Dedifferentiated amniotic fluid mesenchymal stem cell (primary cell): ENCODE measurements around the gene PLA2R1.
A peak's percentile ranks its signal among the peaks of the same experiment; 100 is the strongest.

Source experiments
- DNase-seq: peaks from one replicate; pipeline ENCODE4 v3.0.0-alpha.2; 2016; ENCODE audit errors: extremely low spot score

PLA2R1 gene

DNA sequence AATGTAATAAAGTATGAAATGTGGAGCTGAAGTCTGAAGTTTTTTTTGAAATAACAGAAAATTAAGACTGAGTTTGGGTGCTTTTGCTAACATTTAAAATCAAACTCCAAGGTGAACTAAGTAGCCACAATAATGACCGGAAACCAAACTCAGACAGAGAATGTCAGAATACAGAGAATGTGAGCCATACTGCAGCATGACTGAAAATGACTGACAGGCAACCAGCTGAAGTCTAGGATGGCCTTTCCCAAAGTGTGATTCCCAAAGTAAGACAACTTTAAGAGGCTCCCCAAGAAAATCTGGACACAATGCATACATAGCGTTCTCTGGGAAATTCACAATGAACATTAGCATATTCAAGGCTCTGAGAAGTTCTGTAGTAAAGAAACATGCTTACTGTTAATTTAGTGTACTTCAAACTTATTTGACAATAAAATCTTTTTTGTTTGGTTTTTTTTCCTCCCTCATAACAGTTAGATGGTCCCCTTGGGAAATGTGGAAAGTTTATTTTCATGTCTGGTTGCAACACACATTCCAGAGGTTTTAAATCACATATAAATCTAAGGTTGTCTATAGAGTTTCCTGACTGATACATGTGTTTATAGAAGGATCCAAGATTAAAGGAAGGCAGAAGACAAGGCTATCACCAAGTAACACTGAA is 28.6 kb downstream of the PLA2R1 start:
- DNase-seq: peak; percentile 73

DNA sequence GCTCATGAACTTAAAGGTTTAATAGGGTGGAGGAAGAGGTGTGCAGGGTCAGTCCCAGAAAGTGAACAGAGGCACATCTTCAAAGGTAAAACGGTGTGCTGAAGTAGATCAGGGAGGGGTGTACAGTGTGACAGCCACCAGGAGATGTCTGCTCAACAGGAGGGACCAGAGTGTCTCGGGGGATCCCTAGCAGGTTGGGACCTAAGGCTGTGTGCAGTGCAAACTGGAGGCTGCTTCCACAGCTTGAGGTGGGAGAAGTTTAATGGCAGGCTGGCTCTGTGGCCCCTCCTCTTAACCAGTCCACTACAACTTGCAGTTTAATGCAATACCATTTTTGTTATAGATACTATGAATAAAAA is 33.2 kb downstream of the PLA2R1 start:
- DNase-seq: no peak

DNA sequence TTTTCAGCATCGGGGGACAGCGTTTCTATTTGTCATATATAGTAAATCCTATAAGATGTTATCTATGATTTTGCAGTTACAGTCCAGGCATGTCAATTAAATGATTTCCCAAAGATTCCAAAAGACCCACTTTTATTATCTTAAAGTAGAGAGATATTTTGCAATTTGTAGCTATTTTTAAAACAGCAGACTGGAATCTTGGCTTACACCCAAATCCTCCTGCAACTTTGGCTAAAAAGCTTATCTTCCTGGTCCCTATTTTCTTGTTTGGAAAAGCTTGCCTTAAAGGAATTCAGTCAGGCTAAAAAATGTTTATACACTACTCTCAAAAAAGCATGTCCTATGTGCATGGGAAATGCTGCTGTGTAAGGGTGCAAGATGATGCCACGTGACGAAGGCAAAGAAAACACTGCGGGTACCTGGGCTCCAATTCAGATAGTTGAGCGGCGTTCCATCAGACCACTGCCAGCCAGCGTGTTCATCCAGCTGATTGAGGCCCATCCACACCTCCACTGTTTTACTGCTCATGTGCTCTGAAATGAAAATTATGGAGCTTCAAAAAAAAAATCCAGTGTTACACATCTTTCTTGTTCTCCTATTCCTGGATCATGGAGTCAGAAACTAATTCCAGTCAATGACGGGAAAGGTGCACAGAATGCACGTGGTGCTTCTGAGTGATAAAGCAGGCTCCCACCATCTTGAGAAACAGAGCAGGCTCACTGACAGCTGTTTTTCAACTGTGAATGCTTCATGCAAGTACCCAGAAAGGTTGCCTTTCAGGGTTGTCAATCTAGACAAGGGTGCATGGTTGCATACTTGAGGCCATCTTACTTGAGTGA is 33.8 kb downstream of the PLA2R1 start:
- peak; percentile 40 for DNase-seq

DNA sequence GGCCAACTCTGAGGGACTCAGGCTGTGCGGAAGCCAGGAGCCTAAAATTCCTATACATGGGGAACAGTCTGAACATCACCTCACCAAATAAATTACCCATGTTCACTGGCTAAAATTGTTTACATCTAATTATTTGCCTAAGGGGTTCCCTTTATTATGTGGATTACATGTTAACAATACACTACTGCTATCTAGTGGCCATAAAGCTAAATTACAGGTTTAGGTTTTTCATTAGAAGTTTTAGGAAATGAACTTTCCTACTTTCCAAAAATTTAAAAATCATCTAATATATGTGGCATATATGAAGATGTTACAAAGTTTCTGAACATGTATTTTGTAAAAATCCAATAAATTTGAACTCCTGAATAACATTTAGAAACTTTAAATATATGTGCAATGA is 40.3 kb downstream of the PLA2R1 start:
- DNase-seq: no peak

DNA sequence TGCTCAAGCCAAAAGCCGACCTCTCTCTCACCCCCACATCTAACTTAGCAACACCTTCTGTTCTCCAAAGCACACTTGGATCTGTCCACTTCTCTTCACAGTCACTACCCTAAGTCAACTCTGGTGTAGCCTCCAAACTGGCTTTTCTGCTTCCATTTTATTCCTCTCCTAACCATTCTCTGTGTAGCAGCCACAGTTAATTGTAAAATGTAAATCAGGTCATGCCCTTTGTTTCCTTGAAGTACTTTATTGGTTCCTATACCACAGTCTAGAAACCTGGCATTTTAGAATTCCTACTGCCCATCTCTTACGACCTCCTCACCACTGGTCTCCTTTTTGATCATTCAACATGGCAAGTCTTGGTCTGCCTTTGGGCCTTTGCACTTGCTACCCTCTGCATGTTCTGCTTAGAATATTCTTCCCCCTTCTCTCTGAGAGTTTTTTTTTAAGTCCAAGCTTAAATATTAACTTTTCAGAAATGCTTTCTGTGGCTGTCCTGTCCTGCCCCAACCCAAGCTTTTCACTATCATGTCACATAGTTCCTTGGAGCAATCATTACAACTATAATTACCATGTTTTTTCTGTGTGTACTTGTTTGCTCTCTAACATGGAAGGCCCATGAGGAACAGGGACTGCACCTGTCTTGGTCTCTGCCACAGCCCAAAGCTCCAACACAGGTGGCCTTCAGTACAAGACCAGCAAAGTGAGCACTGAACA is 42.9 kb downstream of the PLA2R1 start:
- DNase-seq: no peak

DNA sequence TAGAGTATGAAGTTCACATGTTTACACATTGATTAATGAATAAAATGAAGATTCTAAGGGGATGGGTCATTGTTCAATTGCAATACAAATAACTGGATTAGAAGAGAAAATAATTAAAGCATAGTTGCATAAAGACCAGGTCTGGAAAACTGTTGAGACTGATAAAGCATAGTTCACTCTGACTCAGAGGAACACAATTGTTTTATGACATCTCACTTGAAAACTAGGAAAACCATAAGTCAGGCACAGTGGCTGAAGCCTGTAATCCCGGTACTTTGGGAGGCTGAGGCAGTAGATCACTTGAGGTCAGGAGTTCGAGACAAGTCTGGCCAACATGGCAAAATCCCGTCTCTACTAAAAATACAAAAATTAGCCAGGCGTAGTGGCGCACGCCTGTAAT is 46.7 kb downstream of the PLA2R1 start:
- no peak for DNase-seq

DNA sequence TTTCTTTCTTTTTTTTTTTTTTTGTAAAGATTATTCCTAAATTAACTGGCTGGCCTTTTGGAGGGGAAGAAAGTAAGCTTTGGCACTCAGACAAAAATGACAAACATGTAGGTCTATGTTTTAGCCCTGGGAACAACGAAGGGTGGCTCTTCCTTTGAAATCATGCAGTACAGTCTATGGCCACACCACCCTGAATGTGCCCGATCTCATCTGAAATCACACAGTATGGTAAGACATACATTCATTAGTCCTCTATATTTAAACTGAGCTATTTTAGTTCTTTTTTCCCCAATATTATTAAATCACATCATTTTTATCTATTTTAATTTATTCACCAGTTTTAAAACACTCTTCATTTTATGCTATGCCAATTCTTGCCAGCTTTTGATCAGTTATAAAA is 48.2 kb downstream of the PLA2R1 start:
- DNase-seq: no peak

DNA sequence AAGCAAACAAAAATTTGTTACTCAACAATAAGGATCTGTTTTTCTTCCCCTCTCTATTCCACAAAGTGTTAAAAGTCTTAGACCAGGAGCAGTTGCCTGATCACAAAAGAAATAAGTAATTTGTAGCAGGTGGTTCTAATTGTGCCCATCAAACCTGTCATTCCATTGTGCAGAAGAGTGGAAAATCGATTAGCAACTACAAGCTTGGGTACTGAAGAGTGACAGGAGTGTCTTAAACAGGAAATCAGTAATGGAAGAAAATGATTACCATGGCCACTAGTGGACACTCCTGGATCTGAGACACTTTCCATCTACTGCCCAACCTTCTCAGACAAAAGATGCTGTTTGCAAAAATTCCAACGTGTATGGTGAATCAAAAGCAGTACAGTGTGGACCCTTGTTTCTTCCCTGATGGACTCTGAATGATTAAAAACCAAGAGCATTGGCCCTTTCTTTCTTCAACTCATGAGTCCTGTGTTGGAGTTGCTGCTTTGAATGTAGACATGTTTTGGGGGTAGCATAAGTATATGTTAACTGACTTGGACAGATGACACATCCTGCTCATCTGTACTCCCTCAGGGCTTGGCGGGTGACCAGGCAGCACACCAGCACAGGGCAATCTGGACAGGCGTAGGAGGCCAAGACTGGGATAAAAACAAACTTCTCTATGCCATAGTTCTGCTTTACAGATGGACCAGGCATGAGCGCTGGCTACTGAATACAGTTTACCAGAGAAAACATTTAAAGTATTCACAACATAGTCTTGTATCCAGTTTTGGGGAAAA is 51.9 kb downstream of the PLA2R1 start:
- no peak for DNase-seq

DNA sequence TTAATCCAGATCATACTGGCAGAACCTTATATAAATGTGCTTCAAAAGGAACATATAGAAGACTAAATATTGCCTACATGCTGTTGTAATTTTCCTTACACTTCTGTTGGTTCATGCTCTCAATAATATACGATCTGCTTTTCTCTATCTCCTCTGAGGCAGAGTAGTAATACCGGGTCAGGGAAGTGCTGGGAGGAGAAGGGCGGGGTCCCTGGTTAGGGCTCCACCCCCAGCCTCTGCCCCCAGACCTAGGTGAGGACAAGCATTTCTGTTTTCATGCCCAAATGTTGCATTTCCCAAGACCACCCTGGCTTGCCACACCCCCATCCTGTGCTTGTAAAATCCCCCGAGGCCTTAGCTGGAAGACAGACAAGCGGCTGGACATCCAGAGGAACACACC is 55.3 kb downstream of the PLA2R1 start:
- no peak for DNase-seq

DNA sequence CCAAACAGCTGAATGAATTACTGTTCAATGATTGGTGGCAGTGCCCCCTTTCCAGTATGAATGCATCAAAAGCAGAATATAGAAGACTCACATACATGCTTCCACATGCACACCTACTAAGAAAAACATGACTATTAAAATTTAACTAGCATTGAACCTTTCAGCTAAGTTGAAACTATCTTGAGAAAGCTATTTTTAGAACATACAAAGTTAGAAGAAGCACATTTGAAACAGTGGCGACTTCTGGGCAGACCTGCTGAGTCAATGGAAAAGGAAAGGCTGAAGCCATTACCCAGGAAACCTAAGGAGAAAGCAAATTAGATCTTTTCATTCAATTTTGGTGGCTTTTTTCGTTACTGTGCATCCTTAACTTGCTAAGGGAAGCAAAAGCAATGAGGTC is 55.9 kb downstream of the PLA2R1 start:
- DNase-seq: no peak

DNA sequence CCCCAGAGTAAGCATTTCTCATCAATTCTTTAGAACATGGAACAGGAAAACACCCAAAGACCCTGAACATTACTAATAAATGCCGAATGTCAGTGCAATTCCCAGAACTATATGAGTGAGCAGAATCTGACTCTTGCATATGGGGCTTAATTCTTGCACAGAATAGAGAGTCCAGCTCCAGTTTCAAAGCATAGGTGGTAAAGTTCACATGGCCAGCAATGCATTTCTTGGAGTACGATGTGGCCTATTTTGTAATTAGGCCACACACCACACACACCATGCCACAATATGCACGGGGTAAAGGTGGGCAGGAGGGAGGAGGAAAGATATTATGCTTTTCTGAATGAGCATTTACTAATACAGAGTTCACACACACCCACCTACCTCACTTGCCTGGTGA is 56.5 kb downstream of the PLA2R1 start:
- DNase-seq: no peak

DNA sequence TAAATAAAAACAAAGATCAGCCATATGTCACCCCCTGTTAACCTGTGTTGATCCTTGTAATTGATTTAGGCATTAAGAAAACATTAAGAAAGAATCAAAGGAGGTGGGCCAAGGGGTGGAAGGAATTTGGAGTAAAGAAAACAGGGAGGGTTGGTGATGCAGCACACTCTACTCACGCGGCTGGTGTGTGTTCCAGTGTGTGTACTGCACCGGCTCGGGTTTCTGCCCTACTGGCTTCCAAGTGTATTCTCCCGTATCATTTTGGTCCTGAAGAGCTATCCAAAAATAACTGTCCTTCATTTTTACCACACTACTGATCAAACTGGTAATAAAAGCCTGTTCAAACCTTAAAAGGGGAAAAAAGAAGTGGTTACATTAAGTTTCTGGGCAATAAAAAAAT is 56.9 kb downstream of the PLA2R1 start:
- no peak for DNase-seq

DNA sequence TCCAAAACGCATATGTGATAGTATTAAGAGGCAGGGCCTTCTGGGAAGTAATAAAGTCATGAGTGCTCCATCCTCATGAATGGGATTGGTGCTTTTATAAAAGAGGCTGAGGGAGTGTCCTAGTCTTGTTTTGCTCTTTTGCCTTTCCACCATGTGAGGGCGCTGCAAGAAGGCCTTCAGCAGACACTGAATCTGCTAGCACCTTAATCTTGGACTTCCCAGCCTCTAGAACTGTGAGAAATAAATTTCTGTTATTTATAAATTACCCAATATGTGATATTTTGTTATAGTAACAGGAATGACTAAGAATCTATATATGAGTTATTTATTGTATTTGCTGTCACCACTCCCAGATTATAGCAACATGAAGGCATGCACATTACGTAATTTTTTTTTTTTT is 63.5 kb downstream of the PLA2R1 start:
- DNase-seq: no peak

DNA sequence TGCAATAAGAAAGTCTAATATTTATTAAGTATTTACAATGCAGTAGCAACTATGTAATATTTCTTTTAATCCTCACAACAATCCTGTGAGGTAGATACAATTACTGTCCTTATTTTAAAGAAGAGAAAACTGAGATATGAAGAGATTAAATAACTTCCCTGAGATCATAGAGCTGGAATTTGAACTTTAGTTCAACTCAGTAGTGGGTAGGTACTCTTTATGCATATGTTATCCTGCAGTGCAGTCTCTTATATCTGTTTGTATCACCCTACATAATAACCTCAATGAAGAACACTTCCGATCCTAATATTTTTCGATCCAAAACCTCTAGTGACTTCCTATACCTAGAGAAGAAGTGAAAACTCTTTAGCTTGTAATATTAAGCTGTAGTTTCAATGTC is 64.2 kb downstream of the PLA2R1 start:
- no peak for DNase-seq

DNA sequence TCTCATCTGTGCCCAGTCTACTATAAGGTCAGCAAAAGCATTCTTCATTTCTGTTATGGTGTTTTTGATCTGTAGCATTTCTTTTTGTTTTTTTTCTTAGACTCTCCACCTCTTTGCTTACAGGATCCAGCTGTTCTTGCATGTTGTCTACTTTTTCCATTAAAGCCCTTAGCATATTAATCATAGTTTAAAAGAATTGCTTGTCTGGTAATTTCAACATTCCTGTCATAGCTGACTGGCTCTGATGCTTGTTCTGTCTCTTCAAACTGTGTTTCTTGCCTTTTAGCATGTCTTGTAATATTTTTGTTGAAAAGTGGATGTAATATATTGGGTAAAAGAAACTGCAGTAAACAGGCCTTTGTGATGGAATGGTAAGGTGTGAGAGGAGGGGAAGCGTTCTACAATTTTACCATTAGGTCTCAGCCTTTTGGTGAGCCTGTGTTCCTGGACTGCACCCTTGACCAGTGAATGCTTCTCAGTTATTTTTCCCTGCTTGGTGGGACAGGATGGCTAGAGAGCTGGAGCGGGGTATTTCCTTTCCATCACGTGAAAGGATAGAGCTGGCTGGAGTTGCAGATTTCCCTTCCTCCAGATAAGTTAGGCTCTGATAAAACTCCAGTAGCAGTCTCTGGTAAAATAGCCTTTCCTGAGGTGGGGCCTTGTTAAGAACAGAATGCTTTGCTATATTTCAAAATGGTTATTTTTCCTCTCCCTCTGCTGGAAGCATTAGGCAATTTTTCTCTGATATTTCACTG is 65.4 kb downstream of the PLA2R1 start:
- DNase-seq: peak; percentile 73

DNA sequence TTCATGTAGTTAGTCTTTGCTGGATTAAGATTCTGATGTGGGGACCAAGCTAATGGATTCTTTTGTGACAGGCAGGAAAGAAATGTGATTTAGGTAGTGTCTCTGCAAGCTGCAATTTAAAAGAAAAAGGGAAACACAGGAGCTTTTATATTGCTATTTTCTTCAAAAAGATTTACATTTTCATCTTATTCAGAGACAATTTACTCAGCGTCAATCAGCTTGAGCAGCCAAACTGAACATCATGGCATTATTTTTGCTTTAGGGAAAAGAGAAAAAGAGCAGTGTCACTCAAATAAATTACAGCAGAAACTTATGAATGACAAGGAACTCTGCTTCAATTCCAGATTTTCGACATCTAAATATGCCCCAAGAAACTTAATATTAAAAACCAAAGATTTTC is 67.4 kb downstream of the PLA2R1 start:
- no peak for DNase-seq

DNA sequence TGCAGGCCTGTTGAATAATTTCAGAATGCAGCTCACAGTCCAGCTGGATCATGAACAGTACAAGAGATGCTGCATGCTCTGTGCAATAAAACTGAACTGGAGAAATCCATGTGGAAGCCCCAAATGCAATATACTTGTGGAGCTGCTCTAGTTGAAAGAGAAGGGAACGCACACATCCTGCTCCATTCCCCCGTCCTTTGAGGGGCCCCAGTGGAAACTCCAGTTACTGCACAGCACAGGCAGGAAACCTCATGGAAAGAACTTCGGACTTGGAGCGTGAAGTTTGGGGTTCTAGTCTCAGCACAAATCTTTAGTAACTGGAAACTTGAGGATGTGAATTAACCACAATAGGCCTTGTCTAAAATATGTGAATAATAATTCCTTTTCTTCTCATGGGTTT is 73.2 kb downstream of the PLA2R1 start:
- DNase-seq: no peak

DNA sequence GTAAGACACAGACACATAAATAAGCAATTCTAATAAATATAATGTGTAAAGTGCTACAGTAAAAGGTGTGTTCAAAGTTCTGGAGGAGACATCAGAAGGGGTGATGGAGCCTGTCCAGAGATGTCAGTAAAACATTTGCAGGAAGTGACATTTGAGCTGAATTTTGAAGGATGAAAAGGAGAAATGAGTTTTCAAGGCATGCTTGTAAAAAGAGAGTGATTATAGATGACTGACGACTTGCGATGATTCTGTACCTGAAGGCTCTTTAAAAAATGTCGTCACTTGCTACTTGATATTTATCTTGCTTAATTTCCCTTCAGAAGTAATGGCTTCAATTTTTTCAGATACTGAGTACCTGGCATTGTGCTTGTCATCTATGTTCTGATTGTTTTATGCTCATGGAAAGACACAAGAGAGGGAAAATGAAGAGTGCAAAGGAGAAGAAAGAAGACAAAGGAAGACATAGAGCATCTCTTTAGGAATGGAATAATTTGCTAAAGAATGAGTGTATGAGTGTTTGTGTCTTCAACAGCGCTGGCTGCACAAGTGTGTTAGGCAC is 73.9 kb downstream of the PLA2R1 start:
- DNase-seq: no peak

DNA sequence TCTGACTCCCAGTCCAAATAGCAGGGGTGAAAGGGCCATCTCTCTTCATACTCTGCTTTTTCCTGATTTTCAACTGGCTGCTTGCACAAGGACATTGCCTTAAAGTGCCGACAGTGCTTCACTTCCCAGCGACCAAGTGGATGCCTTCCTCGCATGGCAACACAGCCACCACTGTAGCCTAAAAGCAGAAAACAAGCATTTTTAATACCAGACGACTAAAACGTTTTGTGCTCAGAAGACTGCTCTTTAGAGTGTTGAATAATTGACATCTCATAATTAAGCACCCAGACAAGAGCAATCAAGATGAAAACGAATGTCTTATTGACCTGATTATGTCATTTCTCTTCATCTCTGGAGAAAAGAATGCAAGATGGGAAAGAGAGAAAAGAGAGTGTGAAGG is 75.2 kb downstream of the PLA2R1 start:
- DNase-seq: no peak

DNA sequence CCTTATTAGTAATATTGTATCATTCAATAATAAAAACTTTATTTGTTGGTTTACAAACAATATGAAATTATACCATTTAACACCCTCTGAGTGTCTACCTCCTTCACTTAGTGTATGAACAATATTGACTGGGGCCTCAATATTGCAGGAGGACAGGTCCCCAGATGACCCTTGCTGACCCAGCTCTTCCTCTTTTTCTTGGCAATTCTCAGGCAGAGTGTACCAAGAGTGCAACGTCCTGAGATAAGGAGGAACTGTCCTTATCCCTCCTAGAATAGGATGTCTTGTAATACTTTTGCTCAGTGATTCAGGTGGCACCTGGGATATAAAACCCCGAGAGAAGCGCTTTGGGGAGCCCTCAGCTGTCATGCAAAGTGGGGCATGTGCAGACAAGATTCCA is 76.8 kb downstream of the PLA2R1 start:
- no peak for DNase-seq

DNA sequence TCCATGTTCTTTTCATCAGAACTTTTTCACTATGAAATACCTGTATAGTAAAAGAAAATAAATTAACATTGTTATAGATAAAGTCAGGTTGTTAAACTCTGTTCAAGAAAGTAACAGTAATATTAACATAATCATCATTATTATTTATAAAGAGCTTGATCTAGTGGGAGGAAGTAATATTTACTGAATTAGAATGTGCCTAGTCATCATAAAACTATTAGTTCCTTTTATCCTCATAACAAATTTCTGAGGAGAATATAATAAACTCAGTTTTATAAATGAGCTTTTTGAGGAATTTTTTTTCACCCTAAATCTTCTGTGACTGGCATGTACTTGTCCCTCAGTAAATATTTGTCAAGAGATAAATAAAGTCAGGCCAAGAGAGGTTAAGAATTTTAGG is 78.4 kb downstream of the PLA2R1 start:
- DNase-seq: no peak
